ENCODE results near the gene PVALEF. TPM values are rescaled to one million over a fixed set of nuclear protein-coding genes. Genes with fewer than 3 reads are reported as not detected.

The PVALEF gene
- total and polyA plus RNA-seq, 2 donors (not counting 3 experiments of a cell fraction or from before 2014, with no cell fraction given): not detected

DNA sequence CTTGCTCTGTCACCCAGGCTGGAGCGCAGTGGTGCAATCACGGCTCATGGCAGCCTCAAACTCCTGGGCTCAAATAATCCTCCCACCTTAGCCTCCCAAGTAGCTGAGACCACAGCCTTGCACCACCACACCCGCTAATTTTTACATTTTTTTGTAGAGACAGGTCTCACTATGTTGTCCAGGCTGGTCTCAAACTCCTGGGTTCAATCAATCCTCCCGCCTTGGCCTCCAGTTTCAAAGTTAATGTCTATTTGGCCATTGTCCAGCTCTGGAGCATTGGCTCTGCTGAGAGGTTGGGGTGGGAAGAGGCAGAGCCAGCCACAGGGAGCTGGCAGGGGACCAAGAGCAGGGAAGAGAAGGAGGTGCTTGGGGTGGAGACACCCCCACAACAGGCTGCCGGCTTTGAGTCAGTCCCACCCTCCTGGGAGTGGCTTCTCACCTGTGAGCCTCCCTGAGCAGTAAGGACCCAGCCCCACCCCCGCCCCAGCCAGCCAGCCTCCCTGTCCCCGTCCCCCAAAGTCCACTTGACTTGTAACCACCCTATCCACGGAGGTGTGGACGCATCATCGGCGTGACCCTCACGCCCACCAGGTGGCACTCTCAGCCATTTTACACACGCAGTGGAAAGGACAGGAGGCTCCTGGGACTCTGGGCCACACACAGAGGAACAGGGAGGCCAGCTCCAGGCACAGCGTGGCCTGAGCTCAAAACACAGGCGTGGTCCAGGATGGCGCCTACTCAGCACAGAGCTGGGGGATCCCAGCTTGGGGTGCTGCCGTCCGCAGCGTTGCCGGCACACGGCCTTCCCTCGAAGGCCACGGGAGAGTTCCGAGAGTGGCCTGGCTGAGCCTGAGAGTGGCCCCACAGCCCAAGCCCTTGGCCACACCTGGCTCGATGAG lies 22.8 kb upstream of the PVALEF start:
- no peaks in the 10 kb centered on the region for H3K9me1 ChIP-seq (replicated peaks; ENCODE audit: control insufficient read depth, extremely low read depth, insufficient read depth, low read length)
- dilution Hi-C loops (cut with MboI; ENCODE audit: extremely low pct_ligation_motif_present, low sequenced_read_pairs): no loop called here
- H4K20me1 ChIP-seq (replicated peaks; ENCODE audit: control insufficient read depth, extremely low read depth, insufficient read depth, low read length): no peaks in the 10 kb centered on the region
- no peak overlapping the region for H3K4me3 ChIP-seq (replicated peaks in 1 of 3; ENCODE audit: insufficient read depth in 1 of 3, low read depth in 1 of 3, low read length in 3 of 3)
- H3K27ac ChIP-seq (ENCODE audit: insufficient read depth, low read depth, low read length): no peak overlapping the region
- H3K9me3 ChIP-seq (replicated peaks; ENCODE audit: control insufficient read depth, insufficient read depth, low read length): no peaks in the 10 kb centered on the region
- no peaks in the 10 kb centered on the region for H3K27me3 ChIP-seq (ENCODE audit: control insufficient read depth in 2 of 2, insufficient read depth in 2 of 2, low read length in 2 of 2)
- TF ChIP-seq, protein P1, sequence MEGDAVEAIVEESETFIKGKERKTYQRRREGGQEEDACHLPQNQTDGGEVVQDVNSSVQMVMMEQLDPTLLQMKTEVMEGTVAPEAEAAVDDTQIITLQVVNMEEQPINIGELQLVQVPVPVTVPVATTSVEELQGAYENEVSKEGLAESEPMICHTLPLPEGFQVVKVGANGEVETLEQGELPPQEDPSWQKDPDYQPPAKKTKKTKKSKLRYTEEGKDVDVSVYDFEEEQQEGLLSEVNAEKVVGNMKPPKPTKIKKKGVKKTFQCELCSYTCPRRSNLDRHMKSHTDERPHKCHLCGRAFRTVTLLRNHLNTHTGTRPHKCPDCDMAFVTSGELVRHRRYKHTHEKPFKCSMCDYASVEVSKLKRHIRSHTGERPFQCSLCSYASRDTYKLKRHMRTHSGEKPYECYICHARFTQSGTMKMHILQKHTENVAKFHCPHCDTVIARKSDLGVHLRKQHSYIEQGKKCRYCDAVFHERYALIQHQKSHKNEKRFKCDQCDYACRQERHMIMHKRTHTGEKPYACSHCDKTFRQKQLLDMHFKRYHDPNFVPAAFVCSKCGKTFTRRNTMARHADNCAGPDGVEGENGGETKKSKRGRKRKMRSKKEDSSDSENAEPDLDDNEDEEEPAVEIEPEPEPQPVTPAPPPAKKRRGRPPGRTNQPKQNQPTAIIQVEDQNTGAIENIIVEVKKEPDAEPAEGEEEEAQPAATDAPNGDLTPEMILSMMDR (IDR thresholded peaks at IDR 0.05; ENCODE audit: extremely low read depth in 1 of 2, insufficient read depth in 1 of 2, low read depth in 1 of 2, low read length in 2 of 2): peak; percentile 55 to 80
- TF ChIP-seq GATA2 (IDR thresholded peaks at IDR 0.05; ENCODE audit: insufficient read depth, insufficient read length, low read depth, low read length): no peak
- no peaks in the 10 kb centered on the region for H3K4me1 ChIP-seq (ENCODE audit: control insufficient read depth, extremely low read depth, insufficient read depth, low read length)
- ChIA-PET POLR2A (interaction anchor here (0.7 kb wide), 1 partner anchor 103 kb away, joined by 4 read pairs; no protein-coding TSS in a partner anchor), CTCF (interaction anchor here (0.6 to 7.0 kb wide), 26 partner anchors 9 to 342 kb away, joined by 3 to 91 read pairs (median 4); partner anchors contain the start of genes CEP131, NDUFAF8 and TEPSIN)
- intact Hi-C loops (cut with micrococcal nuclease): loop anchor here (1.0 kb wide), 3 partner anchors 47 to 99 kb away; no protein-coding TSS in a partner anchor
- no peaks in the 10 kb centered on the region for H3K79me2 ChIP-seq (ENCODE audit: control insufficient read depth, insufficient read depth, low read length)
- no TSS peak for BruUV-seq (replicated peaks)
- H3K9ac ChIP-seq (replicated peaks; ENCODE audit: extremely low read depth, insufficient read depth, low read length): no peak overlapping the region
- no peak overlapping the region for H3K4me2 ChIP-seq (ENCODE audit: insufficient read depth, low read length)
- H2AFZ ChIP-seq (ENCODE audit: low read depth, low read length): no peak overlapping the region
- no peaks in the 10 kb centered on the region for H3K36me3 ChIP-seq (ENCODE audit: control insufficient read depth in 2 of 2, extremely low read depth in 1 of 2, insufficient read depth in 2 of 2, low read length in 2 of 2)
- FAIRE-seq (peak; percentile 80), DNase-seq (ENCODE audit: low read depth, low spot score) (peak; percentile 80)

DNA sequence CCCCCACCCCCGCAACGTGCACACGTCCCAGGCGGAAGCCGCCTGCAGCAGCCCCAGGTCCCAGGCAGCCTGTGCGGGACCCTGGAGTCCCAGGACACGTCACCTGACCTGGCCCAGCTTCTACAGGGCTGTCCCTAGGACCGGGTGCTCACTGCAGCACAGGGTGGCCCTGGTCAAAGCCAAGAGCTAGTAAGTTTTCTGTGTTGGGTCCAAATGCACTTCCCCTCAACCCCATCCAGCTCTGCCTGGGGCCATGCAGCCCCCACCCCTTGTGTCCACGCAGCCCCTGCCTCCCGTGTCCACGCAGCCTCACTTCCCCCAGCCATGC lies 22.1 kb upstream of the PVALEF start:
- Histone ChIP-seq H3K4me3 (replicated peaks in 1 of 3; ENCODE audit: insufficient read depth in 1 of 3, low read depth in 1 of 3, low read length in 3 of 3) (no peak overlapping the region), H3K4me2 (ENCODE audit: insufficient read depth, low read length) (no peak overlapping the region), H3K27me3 (ENCODE audit: control insufficient read depth in 2 of 2, insufficient read depth in 2 of 2, low read length in 2 of 2) (no peaks in the 10 kb centered on the region), H3K79me2 (ENCODE audit: control insufficient read depth, insufficient read depth, low read length) (no peaks in the 10 kb centered on the region), H3K27ac (ENCODE audit: insufficient read depth, low read depth, low read length) (no peak overlapping the region), H3K9me1 (replicated peaks; ENCODE audit: control insufficient read depth, extremely low read depth, insufficient read depth, low read length) (no peaks in the 10 kb centered on the region), H3K4me1 (ENCODE audit: control insufficient read depth, extremely low read depth, insufficient read depth, low read length) (no peaks in the 10 kb centered on the region), H3K9ac (replicated peaks; ENCODE audit: extremely low read depth, insufficient read depth, low read length) (no peak overlapping the region), H3K9me3 (replicated peaks; ENCODE audit: control insufficient read depth, insufficient read depth, low read length) (no peaks in the 10 kb centered on the region), H2AFZ (ENCODE audit: low read depth, low read length) (no peak overlapping the region), H4K20me1 (replicated peaks; ENCODE audit: control insufficient read depth, extremely low read depth, insufficient read depth, low read length) (no peaks in the 10 kb centered on the region), H3K36me3 (ENCODE audit: control insufficient read depth in 2 of 2, extremely low read depth in 1 of 2, insufficient read depth in 2 of 2, low read length in 2 of 2) (no peaks in the 10 kb centered on the region)
- FAIRE-seq: no peak
- ChIA-PET POLR2A (interaction anchor here (0.7 kb wide), 1 partner anchor 102 kb away, joined by 4 read pairs; no protein-coding TSS in a partner anchor), CTCF (interaction anchor here (0.6 to 7.0 kb wide), 24 partner anchors 10 to 341 kb away, joined by 3 to 91 read pairs (median 4); partner anchors contain the start of genes CEP131, NDUFAF8 and TEPSIN)
- dilution Hi-C loops (cut with MboI; ENCODE audit: extremely low pct_ligation_motif_present, low sequenced_read_pairs): no loop called here
- TF ChIP-seq JUN (IDR thresholded peaks at IDR 0.05; ENCODE audit: borderline replicate concordance, insufficient read depth, insufficient read length, low read depth): no peak
- no peak for TF ChIP-seq GATA2 (IDR thresholded peaks at IDR 0.05; ENCODE audit: insufficient read depth, insufficient read length, low read depth, low read length)
- TF ChIP-seq, protein P1 (IDR thresholded peaks at IDR 0.05; ENCODE audit: extremely low read depth in 1 of 2, insufficient read depth in 1 of 2, low read depth in 1 of 2, low read length in 2 of 2): no peak
- TF ChIP-seq POLR2A (IDR thresholded peaks at IDR 0.05; ENCODE audit: low read depth, low read length): no peak
- TF ChIP-seq EZH2 (IDR thresholded peaks at IDR 0.05; ENCODE audit: borderline replicate concordance, low read depth, low read length, severe bottlenecking): no peak
- TF ChIP-seq, protein P2, sequence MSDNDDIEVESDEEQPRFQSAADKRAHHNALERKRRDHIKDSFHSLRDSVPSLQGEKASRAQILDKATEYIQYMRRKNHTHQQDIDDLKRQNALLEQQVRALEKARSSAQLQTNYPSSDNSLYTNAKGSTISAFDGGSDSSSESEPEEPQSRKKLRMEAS (IDR thresholded peaks at IDR 0.05; ENCODE audit: insufficient read depth, insufficient read length): no peak
- no peak for TF ChIP-seq FOS (IDR thresholded peaks at IDR 0.05; ENCODE audit: borderline replicate concordance, insufficient read depth, low read length)
- TF ChIP-seq POLR2AphosphoS5 (IDR thresholded peaks at IDR 0.05; ENCODE audit: insufficient read depth, low read depth, low read length): no peak
- no peak for TF ChIP-seq MYC (IDR thresholded peaks at IDR 0.05; ENCODE audit: low read depth, low read length)
- no peak for DNase-seq (ENCODE audit: low read depth, low spot score)
- intact Hi-C loops (cut with micrococcal nuclease): no loop called here
- BruUV-seq (replicated peaks): no TSS peak
